Measurements from ENCODE around the gene CCDC186.

CCDC186 gene

DNA sequence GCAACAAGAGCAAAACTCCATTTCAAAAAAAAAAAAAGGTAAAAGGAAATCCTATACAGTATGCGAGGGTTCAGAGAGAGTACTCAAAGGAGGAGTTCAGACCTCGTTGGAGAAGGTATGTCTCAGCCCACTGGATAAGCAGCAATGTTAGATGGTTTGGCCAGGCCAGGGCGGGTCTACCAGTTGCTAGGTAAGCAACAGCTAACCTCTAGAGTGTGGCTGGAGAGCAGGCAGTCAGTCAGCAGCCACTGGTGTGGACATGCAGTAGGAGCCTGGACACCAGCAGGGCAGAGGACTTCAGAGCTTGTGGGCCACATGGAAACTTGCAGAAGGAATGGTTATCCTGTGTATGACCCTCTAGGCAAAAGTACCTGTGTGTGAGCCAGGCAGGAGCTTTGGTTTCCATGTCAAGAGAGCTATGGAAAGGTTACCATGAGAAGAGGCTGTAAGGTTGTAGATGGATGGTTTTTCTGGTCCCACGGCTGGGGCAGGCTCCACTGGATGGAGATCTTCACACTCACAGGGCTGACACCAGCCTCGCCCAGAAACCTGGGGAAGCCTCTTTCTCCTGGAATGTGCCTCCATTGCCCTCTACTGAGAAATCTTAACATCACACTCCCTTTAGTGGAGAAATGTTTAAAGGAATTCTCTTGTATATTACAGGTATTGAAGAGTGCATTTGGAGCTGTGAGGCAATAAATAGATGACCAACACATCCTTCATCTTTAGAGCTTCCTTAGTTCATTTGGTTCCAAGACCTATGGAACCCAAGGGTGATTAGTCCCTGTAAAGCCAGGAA lies 63.6 kb downstream of the CCDC186 start:
- DNase-seq (ENCODE audit: low read depth): no peak

DNA sequence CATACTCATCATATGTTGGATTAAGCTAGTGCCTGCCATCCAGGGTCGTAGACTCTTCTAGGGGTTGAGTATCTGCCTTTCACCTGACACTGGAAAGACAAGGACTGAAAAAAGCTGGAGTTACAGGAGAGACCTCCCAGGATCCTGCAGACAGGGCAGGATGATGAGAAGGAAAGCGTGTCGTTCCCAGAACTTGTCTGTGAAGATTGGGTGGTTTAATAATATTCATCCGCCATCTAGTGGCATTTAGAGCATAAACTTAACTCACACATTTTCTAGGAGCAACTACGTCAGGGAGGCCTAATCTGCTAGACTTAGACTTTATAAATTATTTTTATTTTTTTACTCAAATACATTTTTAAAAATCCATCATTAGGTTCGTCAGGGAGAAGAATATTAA lies 70.7 kb downstream of the CCDC186 start:
- DNase-seq (ENCODE audit: low read depth): peak; percentile 11

DNA sequence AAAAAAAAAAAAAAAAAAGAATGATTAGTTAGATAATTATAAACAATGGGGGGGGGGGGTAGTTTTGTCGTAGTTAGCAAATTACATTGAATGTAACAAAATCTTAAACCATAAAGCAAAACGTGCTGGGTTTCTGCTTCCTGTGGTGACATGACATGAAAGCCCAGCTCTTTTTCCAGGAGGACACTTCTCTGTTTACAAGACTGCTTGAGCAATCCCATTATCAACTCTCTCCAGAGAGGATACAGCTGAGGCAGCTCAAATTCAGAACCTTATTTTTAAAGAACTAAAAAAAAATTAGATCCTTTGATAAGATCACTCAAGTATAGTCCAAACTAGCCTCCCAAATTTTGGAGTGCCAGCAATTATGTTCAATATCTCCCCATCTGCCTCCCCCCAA lies 71.7 kb downstream of the CCDC186 start:
- DNase-seq (ENCODE audit: low read depth): no peak

DNA sequence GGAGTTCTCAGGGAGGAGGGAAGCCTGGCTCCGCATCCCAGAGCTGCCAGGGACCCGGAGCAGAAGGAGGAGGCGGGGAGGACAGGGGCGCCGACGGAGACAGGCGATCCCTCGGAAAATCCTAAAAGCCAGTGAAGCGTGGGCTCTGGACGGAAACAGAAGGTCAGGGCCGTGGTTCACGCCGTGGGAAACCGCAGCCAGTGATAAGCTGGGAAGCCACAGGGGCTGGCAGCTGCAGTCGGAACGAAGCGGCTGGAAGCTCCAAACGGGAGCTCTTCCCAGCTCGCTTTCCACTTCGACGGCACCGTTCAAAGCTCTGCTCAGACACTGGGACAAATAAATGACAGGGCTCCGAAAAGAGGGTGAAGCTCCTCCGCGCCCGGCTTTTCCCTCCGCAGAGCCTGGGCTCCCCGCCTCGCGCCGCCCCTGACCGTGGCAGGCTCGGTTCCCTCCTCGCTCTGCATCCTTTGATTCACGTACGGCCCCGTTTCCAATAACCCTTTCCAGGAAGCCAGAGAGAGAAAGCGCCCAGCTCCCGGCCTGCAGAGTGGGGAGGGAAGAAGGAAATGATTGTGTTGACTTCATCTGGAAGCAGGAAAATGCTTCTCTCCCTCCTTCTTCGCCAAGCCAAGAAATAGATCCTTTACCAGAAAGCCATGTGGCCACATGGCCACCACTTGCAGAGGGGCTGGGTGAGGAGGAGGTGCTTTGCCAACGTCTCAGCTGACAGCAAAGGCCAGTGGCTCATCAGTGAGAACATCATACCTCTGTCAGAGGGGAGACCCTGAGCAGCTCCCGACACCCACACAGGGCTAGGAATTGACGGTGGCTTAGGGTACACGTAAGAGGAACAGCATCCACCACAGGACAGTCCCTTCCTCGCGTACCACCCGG lies 72.9 kb downstream of the CCDC186 start:
- DNase-seq (ENCODE audit: low read depth): no peak

DNA sequence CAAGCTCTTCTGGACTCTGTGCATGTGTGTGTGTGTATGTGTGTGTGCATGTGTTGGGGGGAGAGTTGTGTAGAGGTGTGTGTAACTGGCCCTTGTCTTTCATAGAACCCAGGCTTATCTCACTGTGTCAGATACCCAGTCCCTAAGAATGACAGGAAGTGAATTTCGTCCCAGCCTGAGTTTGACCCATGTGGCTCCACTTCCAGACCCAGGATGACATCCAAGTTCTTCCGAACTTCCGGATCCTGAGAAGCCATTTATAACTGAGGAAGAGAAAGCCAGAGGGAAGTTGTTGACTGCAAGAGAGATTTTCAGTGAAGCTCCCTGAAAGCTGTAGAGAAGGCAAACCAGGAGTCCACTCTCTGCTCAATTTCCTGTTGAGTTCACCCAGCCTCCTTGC lies 77.1 kb downstream of the CCDC186 start:
- no peak for DNase-seq (ENCODE audit: low read depth)

DNA sequence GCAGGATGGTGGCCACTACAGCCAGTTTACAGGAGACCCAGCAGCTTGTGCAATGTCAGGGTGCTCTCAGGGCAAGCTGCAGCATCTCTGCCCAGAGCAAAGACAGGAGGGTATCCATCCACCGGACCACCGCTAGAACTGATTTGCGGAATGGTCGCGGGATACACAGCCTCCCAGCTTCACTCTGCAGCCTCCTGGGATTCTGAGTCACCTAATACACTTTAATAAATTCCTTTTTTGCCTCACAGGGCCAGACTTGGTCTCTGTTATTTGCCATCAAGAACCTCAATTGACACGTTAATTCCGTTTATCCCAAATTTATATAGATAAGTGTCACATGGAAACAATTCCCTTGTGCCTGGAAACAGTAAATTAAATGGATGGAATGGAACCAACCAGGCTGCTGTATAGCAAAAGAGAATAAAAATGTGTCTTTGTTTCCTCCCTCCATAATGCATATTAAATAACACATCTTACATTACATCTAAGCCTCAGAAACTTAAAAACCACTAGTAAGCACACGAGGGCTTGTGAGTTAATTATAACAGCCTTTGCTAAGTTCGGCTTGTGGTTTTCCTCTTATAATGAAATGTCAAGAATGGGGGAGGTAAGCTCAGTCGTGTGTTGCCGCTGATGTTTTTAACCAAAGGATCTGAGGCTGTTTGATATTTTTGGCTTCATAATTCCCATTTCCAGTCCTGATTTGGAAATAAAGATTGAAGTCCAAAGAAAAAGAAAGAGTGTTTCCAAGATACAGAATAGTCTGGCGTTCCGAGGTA lies 78.3 kb downstream of the CCDC186 start:
- DNase-seq (ENCODE audit: low read depth): no peak

DNA sequence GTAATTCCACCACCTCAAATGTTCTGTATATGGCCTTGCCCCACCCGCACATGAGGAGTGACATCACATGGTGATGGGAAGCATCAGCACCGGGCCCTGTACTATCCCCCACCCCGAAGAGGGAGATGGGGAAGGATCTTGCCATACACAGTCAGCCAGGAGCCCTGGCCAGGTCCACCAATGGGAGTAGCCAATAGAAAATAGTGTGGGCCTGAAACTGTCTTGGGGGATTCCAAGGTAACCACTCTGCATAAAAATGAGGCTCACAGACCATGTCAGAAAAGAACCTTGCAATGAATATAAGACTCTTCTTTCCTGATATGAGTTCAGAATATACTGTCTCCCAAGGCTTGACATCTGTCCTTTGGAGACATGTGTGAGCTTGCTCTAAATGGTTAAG lies 79.2 kb downstream of the CCDC186 start:
- no peak for DNase-seq (ENCODE audit: low read depth)

DNA sequence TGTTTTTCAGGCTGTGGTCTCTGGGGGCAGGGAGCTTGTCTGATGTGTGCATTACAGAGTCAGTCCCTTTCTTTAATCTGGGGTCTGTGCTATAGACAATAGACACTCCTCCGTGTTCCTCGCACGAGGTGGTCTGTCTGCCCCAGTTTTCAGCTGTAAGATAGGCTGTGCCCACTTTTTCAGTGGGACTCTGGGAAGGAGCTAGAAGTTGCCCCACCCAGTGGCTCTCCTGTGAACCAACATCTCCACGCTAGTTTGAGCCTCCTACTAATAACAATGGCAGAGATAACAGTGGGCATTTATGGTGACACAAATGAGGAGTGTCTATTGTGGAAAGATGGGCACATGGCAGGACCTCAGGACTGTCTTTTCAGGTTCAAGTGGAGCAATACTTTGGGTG lies 86.3 kb downstream of the CCDC186 start:
- DNase-seq (ENCODE audit: low read depth): no peak

DNA sequence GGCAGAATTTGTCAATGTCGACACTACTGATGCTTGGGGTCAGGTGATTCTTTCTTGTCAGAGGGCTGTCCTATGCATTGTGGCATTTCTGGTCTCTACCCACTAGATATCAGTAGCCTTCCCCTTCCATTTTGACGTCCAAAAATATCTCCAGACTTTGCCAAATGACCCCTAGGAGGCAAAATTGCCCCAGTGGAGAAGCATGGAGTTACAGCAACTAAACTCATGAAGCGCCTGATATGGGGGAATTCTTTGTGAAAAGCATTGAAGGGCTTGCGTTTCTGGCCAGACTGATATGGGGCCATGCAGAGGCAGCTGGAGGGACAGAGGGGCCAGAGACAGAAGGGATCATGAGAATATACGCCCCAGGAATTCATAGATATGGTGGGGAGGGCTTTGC lies 86.7 kb downstream of the CCDC186 start:
- DNase-seq (ENCODE audit: low read depth): no peak

DNA sequence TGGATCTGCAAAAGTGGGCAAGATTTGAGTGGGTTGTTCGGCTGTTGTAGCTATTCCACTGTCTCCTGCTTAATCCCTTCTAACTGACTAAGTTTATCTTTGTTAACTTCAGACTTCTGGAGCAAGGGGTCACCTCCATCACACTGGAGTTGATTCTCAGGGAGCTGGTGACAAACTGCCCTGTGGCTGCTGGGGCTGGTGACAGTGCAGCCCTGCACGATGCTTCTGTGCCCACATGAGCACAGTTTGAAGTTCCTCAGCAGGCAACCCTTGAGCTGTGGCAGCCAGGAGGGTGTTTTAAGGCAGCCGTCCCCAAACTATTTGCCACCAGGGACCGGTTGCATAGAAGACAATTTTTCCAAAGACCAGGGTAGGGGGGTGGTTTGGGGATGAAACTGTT lies 89.8 kb downstream of the CCDC186 start:
- DNase-seq (ENCODE audit: low read depth): no peak

DNA sequence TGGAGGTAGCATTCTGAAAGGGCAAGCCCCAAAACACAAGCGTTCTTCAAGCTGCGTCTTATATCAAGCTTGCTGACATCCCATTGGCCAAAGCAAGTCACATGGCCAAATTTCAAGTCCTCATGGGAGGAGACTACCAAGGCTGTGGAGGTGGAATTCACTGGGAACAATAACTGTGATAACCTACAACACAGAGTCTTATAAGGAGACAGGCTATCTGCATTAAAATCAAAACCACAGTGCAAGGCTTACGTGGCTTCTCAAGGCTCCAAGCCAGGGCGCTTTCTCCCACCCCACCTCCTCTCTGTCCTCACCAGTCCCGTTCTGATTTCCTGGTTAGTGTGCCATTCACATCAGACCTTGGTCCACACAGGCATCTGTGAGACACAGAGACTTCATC lies 91.0 kb downstream of the CCDC186 start:
- DNase-seq (ENCODE audit: low read depth): no peak

DNA sequence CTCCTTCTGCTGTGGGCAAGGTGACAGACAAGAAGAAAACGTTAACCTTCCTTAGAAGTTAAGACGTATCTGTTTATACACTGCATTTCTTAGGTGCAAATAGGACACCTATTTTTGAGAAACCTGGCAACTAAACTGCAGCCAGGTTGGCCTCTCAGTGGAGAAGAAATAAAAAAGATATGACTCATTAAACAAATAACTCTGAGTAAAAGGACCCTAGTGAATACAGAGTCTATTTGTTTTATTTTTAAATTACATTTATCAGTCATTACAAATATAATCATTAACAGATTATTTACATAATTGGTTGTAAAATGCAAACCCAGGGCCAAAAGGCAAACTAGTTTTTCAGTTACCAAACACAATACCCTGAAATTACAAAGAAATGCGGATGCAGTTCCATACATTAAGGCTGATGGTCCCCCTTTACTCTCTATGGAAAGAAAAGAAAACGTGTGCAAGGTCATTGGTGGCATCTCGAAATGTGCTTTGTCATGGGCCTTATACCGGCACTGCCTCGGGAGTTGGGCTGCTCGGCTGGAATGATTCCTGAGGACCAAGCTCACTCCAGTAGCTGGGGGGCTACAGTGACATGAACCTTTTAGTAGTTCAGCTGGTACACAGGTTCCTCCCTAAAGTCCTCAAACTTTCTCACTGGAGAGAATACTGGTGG lies 92.0 kb downstream of the CCDC186 start:
- no peak for DNase-seq (ENCODE audit: low read depth)

DNA sequence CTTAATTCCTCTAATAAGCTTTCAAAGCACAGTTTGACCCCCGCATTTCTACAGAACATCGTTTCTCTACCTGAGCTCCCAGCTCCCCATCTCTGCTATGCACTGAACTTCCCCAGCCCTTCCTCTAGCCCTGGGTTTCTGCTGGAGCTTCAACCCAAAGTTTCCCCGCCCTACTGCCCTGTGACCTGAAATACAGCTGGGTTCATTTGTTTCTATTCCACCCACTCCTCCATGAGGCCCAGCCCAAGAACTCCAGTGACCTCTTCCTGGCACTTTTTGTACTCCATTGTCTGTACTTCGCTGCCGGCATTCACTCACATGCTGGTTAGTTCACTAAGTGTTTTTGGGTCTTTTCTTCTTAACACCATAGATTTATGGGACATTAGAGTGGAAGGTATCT lies 94.6 kb downstream of the CCDC186 start:
- DNase-seq (ENCODE audit: low read depth): no peak

DNA sequence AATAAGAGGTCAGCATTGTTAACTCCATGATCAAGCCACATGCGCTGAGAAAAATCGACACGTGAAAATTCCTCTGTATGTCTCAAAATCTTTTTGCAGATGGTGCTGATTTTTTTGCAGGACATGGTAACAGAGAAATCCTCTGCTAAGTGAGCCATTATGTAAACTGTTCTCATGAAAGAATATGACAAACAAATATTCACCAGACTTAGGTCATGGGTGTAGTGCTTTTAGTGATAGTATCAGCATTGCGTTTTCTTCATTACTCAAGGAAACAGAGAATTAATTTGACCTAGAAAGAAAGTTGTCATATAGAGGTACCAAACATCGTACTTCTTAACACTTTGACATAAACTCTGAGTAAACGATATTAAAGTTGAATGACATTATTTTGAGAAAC lies 95.7 kb downstream of the CCDC186 start:
- no peak for DNase-seq (ENCODE audit: low read depth)

DNA sequence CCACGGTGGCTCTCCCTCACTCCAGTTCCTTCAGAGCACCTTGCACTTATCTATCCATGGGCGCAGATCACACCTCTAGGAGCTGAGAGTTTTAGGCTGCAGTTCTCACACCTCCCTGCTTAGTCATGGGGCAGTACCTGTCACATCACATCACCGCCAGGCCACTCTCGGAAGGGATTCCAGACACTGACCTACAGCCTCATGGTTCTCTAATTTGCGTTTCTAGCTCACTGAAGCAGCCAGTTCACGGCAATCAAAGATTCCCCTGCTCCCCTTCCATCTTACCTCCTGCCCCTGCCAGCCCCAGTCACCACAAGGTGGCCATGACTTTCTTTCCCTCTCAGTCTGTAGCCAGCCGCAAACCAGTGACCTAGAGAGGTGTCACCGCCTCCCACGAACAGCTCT lies 96.2 kb downstream of the CCDC186 start:
- DNase-seq (ENCODE audit: low read depth): no peak

DNA sequence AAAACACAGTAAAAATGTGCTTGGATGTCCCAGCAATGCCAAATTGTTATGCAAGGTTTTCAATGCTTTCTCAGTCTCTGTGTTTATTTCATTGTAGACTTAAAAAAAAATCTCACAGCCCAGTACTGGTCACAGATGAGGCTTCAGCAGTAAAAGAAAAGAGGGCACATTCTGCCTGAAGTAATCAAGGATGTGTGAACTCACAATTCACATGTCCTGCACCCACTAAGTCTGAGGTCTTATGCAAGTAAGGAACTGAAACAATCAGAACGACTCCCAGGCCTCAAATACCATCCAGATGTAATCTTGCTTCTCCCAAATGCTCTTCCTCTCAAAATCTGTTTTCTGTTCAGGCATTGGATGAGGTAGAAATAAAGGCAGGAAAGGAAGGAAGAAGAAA lies 96.7 kb downstream of the CCDC186 start:
- no peak for DNase-seq (ENCODE audit: low read depth)

DNA sequence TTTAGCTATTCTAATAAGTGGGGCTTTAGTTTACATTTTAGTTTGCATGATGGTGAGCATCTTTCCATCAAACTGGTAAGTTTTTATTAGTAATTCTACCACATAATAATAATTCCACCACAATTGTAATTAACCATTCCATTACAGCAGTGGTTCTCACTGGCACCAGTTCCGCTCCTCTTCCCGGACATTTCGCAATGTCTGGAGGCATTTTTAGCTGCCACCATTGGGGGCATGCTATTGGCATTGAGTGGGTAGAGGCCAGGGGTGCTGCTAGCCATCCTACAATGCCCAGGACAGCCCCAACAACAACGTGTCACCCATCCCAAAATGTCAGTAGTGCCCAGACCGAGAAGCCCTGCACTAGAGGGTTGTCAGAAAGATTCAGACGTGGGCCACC lies 98.9 kb downstream of the CCDC186 start:
- no peak for DNase-seq (ENCODE audit: low read depth)

DNA sequence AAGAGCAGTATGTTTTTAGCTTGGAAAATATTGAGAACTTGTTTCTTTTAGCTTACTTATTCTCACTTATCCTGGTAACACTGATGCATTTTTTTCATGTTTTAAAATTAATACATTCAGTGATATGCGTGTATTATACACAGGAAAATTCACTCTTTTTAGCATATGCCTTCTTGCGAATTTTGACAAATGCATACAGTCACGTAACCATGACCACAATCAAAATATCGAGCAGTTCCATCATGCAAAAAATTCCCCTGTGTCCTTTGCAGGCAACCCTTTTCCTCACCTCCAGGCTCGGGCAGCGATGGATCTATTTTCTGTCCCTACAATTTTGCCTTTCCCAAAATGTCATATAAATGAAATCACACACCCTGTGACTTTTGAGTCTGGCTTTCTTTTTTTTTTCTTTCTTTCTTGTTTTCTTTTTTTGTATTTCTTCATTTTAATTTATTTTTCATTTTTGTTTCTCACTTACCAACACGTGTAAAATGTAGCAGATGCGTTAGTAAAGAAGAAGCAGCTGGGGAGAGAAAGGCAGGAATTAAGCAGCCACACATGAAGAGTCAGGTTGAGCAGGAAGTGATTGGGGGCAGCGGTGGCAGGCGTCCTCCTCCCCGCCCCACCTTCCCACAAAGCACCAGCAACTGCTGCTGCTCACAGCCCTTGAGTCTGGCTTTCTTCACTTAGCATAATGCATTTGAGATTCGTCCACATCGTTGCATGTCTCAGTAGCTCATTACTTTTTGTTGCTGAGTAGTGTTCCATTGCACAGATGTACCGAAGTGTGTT lies 100.4 kb downstream of the CCDC186 start:
- no peak for DNase-seq (ENCODE audit: low read depth)

DNA sequence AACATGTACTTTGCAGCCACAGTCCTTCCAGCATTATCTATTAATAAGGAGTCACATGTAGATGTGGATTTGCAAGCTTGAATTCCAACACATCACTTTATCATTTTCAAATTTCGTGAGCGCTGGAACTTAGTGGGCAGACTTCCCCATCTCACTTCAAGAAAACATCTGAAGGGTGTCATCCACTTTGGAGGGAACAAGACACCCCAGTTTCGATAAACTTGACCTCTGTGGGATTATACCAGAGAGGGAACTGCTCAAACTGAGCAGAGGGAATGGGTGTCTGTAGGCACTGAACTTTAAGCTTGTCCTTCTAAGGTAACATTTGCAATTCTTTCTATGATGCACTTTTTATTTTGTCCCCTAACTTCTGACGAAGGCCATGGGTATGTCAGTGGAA lies 102.8 kb downstream of the CCDC186 start:
- DNase-seq (ENCODE audit: low read depth): no peak
